GM23338 (cell line): ENCODE measurements around the gene LAMTOR4.

Source experiments
- CREB1 ChIP-seq: fragments of 250-450 bp; sonication (Bioruptor Pico); IDR thresholded peaks from 2 replicates; pipeline ENCODE4 v1.5.0; 2020; ENCODE audit warnings: low read depth, mild to moderate bottlenecking, moderate library complexity
- CTCF ChIP-seq, 2 experiments: fragments of 200-600 bp in 1 of 2; sonication (generic) in 1 of 2; conservative IDR thresholded peaks; 2 replicates each; pipeline versions ENCODE4 v1.5.1 to v1.6.1; 2016 to 2017; ENCODE audit warnings: antibody characterized with exemption in 2 of 2, low read depth in 2 of 2, mild to moderate bottlenecking in 2 of 2, moderate library complexity in 1 of 2
- ETS1 ChIP-seq: IDR thresholded peaks from 2 replicates; pipeline ENCODE4 v1.6.1; 2016; ENCODE audit warnings: antibody characterized with exemption
- EZH2 ChIP-seq: fragments of 200-600 bp; sonication (generic); IDR thresholded peaks from one replicate; pipeline ENCODE4 v1.8.0; 2017; ENCODE audit warnings: antibody characterized with exemption, mild to moderate bottlenecking, low read depth; ENCODE audit not compliant: unreplicated experiment
- EZH2phosphoT487 ChIP-seq: fragments of 200-600 bp; sonication (generic); IDR thresholded peaks from one replicate; pipeline ENCODE4 v1.8.1; 2018; ENCODE audit warnings: antibody characterized with exemption; ENCODE audit not compliant: unreplicated experiment
- JUNB ChIP-seq: IDR thresholded peaks from one replicate; pipeline ENCODE4 v1.6.1; 2016; ENCODE audit warnings: antibody characterized with exemption; ENCODE audit not compliant: unreplicated experiment
- POLR2AphosphoS5 ChIP-seq: IDR thresholded peaks from 2 replicates; pipeline ENCODE4 v1.6.1; 2016; ENCODE audit warnings: antibody characterized with exemption, low read depth

GRCh38 chr7:100176096-100177044 is 27.7 kb downstream of the LAMTOR4 start:
- TF ChIP-seq CTCF (conservative IDR thresholded peaks at IDR 0.05; ENCODE audit: low read depth in 2 of 2) (no peak), POLR2AphosphoS5 (no peak), EZH2phosphoT487 (no peak), EZH2 (no peak), CREB1 (CRISPR knock-in tag) (no peak), JUNB (no peak), ETS1 (no peak)
